Left ventricle myocardium inferior (tissue), 1 donor: ENCODE results near the gene DPYSL3. TPM values are rescaled to one million over a fixed set of nuclear protein-coding genes. Genes with fewer than 3 reads are reported as not detected.

ENCODE experiments used
- DNase-seq: peaks from one replicate; pipeline ENCODE4 v3.0.0-alpha.2; 2020
- H3K27ac ChIP-seq: fragments of 200-600 bp; replicated peaks from 2 replicates; pipeline ENCODE4 v1.8.0; 2021
- H3K27me3 ChIP-seq: fragments of 200-600 bp; 2 replicates; pipeline ENCODE4 v1.8.0; 2021; ENCODE audit warnings: low read depth
- H3K36me3 ChIP-seq: fragments of 200-600 bp; 2 replicates; pipeline ENCODE4 v1.8.0; 2021
- H3K4me1 ChIP-seq: fragments of 200-600 bp; 2 replicates; pipeline ENCODE4 v1.8.0; 2021
- H3K4me3 ChIP-seq: fragments of 200-600 bp; 2 replicates; pipeline ENCODE4 v1.8.0; 2021; ENCODE audit warnings: mild to moderate bottlenecking, moderate library complexity
- H3K9me3 ChIP-seq: fragments of 200-600 bp; replicated peaks from 2 replicates; pipeline ENCODE4 v1.8.0; 2021
- CTCF ChIP-seq: fragments of 200-600 bp; IDR thresholded peaks from 2 replicates; pipeline ENCODE4 v1.8.0; 2021; ENCODE audit warnings: antibody characterized with exemption, mild to moderate bottlenecking, borderline replicate concordance
- intact Hi-C: fragments of 100-400 bp; cut with micrococcal nuclease; formaldehyde crosslinking; loops from one replicate; pipeline ENCODE4 v1.11.0; 2022
- total RNA-seq: library from RNA; stranded (reverse); fragmentation: NEBNext Ultra II Directional; extraction: Animal tissue kit (Norgen Biotek cat#: 25700); gene quantifications from one replicate; pipeline ENCODE4 v1.2.1, GENCODE V29; 2021
- donor health status: DM: no; HTN: yes; CAD: no; lungs with severe emphysema.

DPYSL3 gene
- total RNA-seq, 1 donor from 2014 or later = 20.7 TPM

- no peak for DNase-seq
- Histone ChIP-seq H3K4me3 (no peak overlapping the region), H3K9me3 (peaks cover 6% of the 10 kb centered on the region), H3K27ac (peak overlapping the region; percentile 73), H3K27me3 (no peaks in the 10 kb centered on the region), H3K4me1 (peaks cover 26% of the 10 kb centered on the region), H3K36me3 (no peaks in the 10 kb centered on the region)
- TF ChIP-seq CTCF = no peak
- intact Hi-C loops = loop anchor here (5.0 kb wide), 1 partner anchor 96 kb away; no protein-coding TSS in a partner anchor
These were observed 43.0 kb upstream of the DPYSL3 start for GRCh38 chr5:147552897-147553296.

GRCh38 chr5:147551677-147552076 is 41.8 kb upstream of the DPYSL3 start:
- H3K9me3 ChIP-seq = peaks cover 6% of the 10 kb centered on the region
- TF ChIP-seq CTCF = no peak
- H3K4me3 ChIP-seq = no peak overlapping the region
- peak overlapping the region; percentile 24 for H3K27ac ChIP-seq
- DNase-seq = no peak
- no peaks in the 10 kb centered on the region for H3K27me3 ChIP-seq
- intact Hi-C loops = loop anchor here (5.0 kb wide), 1 partner anchor 94 kb away; no protein-coding TSS in a partner anchor
- no peaks in the 10 kb centered on the region for H3K36me3 ChIP-seq
- peaks cover 34% of the 10 kb centered on the region for H3K4me1 ChIP-seq

- no peak overlapping the region for H3K4me3 ChIP-seq
- no peak for DNase-seq
- H3K36me3 ChIP-seq = no peaks in the 10 kb centered on the region
- H3K27ac ChIP-seq = peak overlapping the region; percentile 46
- no peaks in the 10 kb centered on the region for H3K27me3 ChIP-seq
- no peak for TF ChIP-seq CTCF
- intact Hi-C loops = no loop called here
- peaks cover 17% of the 10 kb centered on the region for H3K4me1 ChIP-seq
- H3K9me3 ChIP-seq = peaks cover 6% of the 10 kb centered on the region
These were observed 37.9 kb upstream of the DPYSL3 start for GRCh38 chr5:147547730-147548129.

DNA sequence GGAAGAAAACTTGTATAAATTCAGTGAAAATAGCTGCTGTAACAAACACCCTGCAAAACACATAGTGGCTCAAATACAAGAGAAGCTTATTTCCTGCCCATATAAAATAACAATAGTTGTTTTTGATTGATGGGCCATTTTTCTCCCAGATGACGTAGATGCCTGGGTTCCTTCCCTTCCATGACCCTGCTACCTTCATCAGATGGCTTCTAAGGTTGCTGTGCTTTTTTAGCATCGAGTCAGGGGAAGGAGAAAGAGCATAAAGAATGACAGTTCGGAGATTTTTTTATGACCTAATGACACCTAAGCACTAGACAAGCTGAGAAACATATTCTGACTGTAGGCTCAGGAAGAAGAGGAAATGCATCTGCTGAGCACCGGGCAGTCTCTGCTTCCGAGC is 34.7 kb upstream of the DPYSL3 start:
- no peak for TF ChIP-seq CTCF
- no peaks in the 10 kb centered on the region for H3K27me3 ChIP-seq
- no peaks in the 10 kb centered on the region for H3K36me3 ChIP-seq
- H3K27ac ChIP-seq = no peak overlapping the region
- no peak for DNase-seq
- H3K4me1 ChIP-seq = peaks cover 8% of the 10 kb centered on the region
- intact Hi-C loops = no loop called here
- no peak overlapping the region for H3K4me3 ChIP-seq
- H3K9me3 ChIP-seq = no peaks in the 10 kb centered on the region

DNA sequence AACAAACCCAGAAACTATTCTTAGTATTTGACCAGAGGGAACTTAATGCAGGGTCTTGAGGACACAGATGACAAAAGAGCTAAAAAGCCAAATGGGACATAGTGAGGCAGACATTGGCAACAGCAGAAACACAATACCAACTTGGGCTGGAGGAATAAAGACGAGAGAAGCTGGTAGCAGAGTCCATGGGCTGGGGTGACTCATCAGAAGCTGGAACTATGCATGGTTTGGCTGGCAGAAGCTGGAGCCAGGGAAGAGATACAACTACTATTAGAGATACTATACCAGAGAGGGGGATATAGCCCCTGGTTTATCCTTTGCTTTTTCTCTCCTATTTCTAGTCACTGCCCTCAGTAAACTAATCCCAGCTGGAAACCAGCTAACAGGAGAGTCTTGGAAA is 29.2 kb upstream of the DPYSL3 start:
- intact Hi-C loops = no loop called here
- H3K36me3 ChIP-seq = no peaks in the 10 kb centered on the region

More for the DNA sequence above, 29.2 kb upstream of the DPYSL3 start:
- Histone ChIP-seq H3K27ac (no peak overlapping the region), H3K27me3 (peaks cover 6% of the 10 kb centered on the region), H3K4me1 (peaks cover 9% of the 10 kb centered on the region), H3K4me3 (no peak overlapping the region), H3K9me3 (no peaks in the 10 kb centered on the region)
- no peak for TF ChIP-seq CTCF
- no peak for DNase-seq
